Measurements from ENCODE around the gene ACOX3.
A peak's percentile ranks its signal among the peaks of the same experiment; 100 is the strongest.
"Not testable (repeated sequence)": the region's sequence is repeated elsewhere in the genome, so short reads cannot be mapped to it uniquely, and the experiment has no call there.

ACOX3 gene

GRCh38 chr4:8440492-8441311, at the start of gene ACOX3, which contains the start of gene TRMT44:
Gene ACOX3 (minus strand): TSS chr4:8440723. CDS start chr4:8416521, 24,202 bp downstream.
Gene TRMT44 (plus strand): TSS chr4:8440777. CDS start chr4:8440823, 46 bp downstream.
- DNase-seq (ENCODE audit: low spot score): peak; percentile 90

GRCh38 chr4:8488791-8489369, 48.4 kb upstream of the ACOX3 start:
- DNase-seq (ENCODE audit: low spot score): no peak

- DNase-seq (ENCODE audit: low spot score): not testable (repeated sequence)
These were observed 46.1 kb upstream of the ACOX3 start for GRCh38 chr4:8486643-8487042.

- no peak for DNase-seq (ENCODE audit: low spot score)
These were observed 39.7 kb upstream of the ACOX3 start for GRCh38 chr4:8480221-8480620.

- DNase-seq (ENCODE audit: low spot score): no peak
These were observed 38.5 kb upstream of the ACOX3 start for GRCh38 chr4:8478801-8479744.

GRCh38 chr4:8478371-8478770, 37.8 kb upstream of the ACOX3 start:
- no peak for DNase-seq (ENCODE audit: low spot score)

GRCh38 chr4:8477676-8478075, 37.2 kb upstream of the ACOX3 start:
- DNase-seq (ENCODE audit: low spot score): no peak

GRCh38 chr4:8477095-8477635, 36.6 kb upstream of the ACOX3 start:
- DNase-seq (ENCODE audit: low spot score): no peak

GRCh38 chr4:8475751-8476575, 35.4 kb upstream of the ACOX3 start:
- DNase-seq (ENCODE audit: low spot score): no peak

- DNase-seq (ENCODE audit: low spot score): no peak
These were observed 34.3 kb upstream of the ACOX3 start for GRCh38 chr4:8474856-8475255.

GRCh38 chr4:8473920-8474590, 33.5 kb upstream of the ACOX3 start:
- no peak for DNase-seq (ENCODE audit: low spot score)

- no peak for DNase-seq (ENCODE audit: low spot score)
These were observed 32.8 kb upstream of the ACOX3 start for GRCh38 chr4:8473198-8473919.

GRCh38 chr4:8472689-8473197, 32.2 kb upstream of the ACOX3 start:
- no peak for DNase-seq (ENCODE audit: low spot score)

GRCh38 chr4:8472158-8472688, 31.7 kb upstream of the ACOX3 start:
- DNase-seq (ENCODE audit: low spot score): no peak

GRCh38 chr4:8471211-8471875, 30.8 kb upstream of the ACOX3 start:
- DNase-seq (ENCODE audit: low spot score): no peak

GRCh38 chr4:8470451-8471024, 30.0 kb upstream of the ACOX3 start:
- DNase-seq (ENCODE audit: low spot score): no peak

GRCh38 chr4:8469550-8469949, 29.0 kb upstream of the ACOX3 start:
- DNase-seq (ENCODE audit: low spot score): no peak

GRCh38 chr4:8468746-8469535, 28.4 kb upstream of the ACOX3 start:
- DNase-seq (ENCODE audit: low spot score): peak; percentile 55
